Stimulated activated naive CD8-positive, alpha-beta T cell treated with anti-CD3 and anti-CD28 coated beads, Interleukin-15, amount 100 ng/mL, for 72 hours (primary cell): ENCODE results near the gene TBXAS1.

Experiments used
- ATAC-seq: fragments of 150-1000 bp; cut with Tn5 transposase; 2 replicates; pipeline ENCODE4 v1.10.0; 2021; ENCODE audit warnings: mild to moderate bottlenecking, moderate library complexity
- DNase-seq, 2 donors: peaks; one replicate each; pipeline ENCODE4 v3.0.0; 2021 to 2022
- H3K27ac Mint-ChIP-seq, 2 donors: one replicate each; pipeline ENCODE4 v1.8.0; 2022; ENCODE audit warnings: mild to moderate bottlenecking in 2 of 2, mixed read lengths in 2 of 2, moderate library complexity in 2 of 2
- H3K27me3 Mint-ChIP-seq: one replicate; pipeline ENCODE4 v1.8.0; 2022; ENCODE audit warnings: mixed read lengths
- H3K4me1 Mint-ChIP-seq: one replicate; pipeline ENCODE4 v1.8.0; 2022; ENCODE audit warnings: mild to moderate bottlenecking, mixed read lengths
- H3K4me3 Mint-ChIP-seq, 2 donors: one replicate each; pipeline ENCODE4 v1.8.0; 2022; ENCODE audit warnings: mild to moderate bottlenecking in 2 of 2, mixed read lengths in 2 of 2, moderate library complexity in 1 of 2
- H3K9me3 Mint-ChIP-seq, 2 donors: one replicate each; pipeline ENCODE4 v1.8.0; 2022; ENCODE audit warnings: mixed read lengths in 2 of 2

Gene TBXAS1

GRCh38 chr7:140022582-140023211 lies 193.6 kb downstream of the TBXAS1 start:
- no peak for DNase-seq
- H3K27ac Mint-ChIP-seq: peak overlapping the region in 1 of 2 donors; percentile 49
- no peak for ATAC-seq
- no peaks in the 10 kb centered on the region for H3K9me3 Mint-ChIP-seq
- no peak overlapping the region for H3K4me3 Mint-ChIP-seq
- no peaks in the 10 kb centered on the region for H3K4me1 Mint-ChIP-seq
- H3K27me3 Mint-ChIP-seq: no peaks in the 10 kb centered on the region

- no peak overlapping the region for H3K4me3 Mint-ChIP-seq
- no peak for DNase-seq
- ATAC-seq: no peak
- no peaks in the 10 kb centered on the region for H3K4me1 Mint-ChIP-seq
- H3K27ac Mint-ChIP-seq: no peak overlapping the region
- H3K27me3 Mint-ChIP-seq: no peaks in the 10 kb centered on the region
- no peaks in the 10 kb centered on the region for H3K9me3 Mint-ChIP-seq
These were observed 194.7 kb downstream of the TBXAS1 start for GRCh38 chr7:140023728-140024127.

DNA sequence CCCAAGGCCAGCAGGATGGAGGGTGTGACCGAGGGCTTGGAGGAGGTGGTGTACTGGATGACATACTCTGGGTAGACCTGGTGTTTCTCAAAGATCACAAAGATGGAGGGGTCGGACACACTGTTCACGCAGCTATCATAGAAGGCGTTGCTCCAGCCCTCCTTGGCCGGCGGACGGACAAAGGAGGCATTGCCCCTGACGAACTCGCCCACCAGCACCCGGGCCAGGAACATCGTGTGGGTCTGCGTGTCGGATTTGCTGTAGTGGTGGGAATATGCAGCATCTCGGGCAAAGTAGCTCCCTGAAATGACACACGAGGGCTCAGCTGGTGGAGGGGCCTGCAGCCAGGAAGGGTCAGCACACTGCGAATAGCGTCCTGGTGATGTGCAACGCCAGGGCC lies 195.5 kb downstream of the TBXAS1 start:
- Mint-ChIP-seq H3K27ac (peak overlapping the region in 1 of 2 donors; percentile 47), H3K9me3 (no peaks in the 10 kb centered on the region)

DNA sequence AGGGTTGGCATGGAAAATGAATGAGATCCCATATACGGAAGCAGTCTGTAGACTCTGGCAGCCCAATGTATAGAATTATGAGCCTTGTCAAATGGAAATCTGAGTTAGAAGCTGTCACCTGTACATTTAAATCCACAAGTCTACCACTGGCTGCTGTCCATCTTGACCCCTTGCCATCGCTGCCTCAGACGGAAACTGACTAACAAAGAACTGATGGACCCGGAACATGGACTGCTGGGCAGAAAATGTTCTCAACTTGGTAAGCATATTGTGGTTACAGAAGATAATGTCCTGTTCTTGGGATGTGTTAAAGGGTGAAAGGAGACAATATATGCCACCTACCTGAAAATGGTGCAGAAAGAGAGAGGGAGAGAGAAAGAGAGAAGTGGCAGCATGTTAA lies 196.2 kb downstream of the TBXAS1 start:
- DNase-seq (no peak), ATAC-seq (no peak)
- H3K4me3 Mint-ChIP-seq: no peak overlapping the region
- no peaks in the 10 kb centered on the region for H3K27me3 Mint-ChIP-seq
- H3K9me3 Mint-ChIP-seq: no peaks in the 10 kb centered on the region
- no peak overlapping the region for H3K27ac Mint-ChIP-seq
- no peaks in the 10 kb centered on the region for H3K4me1 Mint-ChIP-seq

More for the DNA sequence above, 195.5 kb downstream of the TBXAS1 start:
- Mint-ChIP-seq H3K27me3 (no peaks in the 10 kb centered on the region), H3K4me1 (no peaks in the 10 kb centered on the region), H3K4me3 (no peak overlapping the region)
- DNase-seq (no peak), ATAC-seq (no peak)

- ATAC-seq (no peak), DNase-seq (no peak)
- H3K27me3 Mint-ChIP-seq: no peaks in the 10 kb centered on the region
- no peaks in the 10 kb centered on the region for H3K4me1 Mint-ChIP-seq
- H3K9me3 Mint-ChIP-seq: no peaks in the 10 kb centered on the region
- no peak overlapping the region for H3K4me3 Mint-ChIP-seq
- H3K27ac Mint-ChIP-seq: peak overlapping the region in 1 of 2 donors; percentile 87
These were observed 196.9 kb downstream of the TBXAS1 start for GRCh38 chr7:140025814-140026433.

DNA sequence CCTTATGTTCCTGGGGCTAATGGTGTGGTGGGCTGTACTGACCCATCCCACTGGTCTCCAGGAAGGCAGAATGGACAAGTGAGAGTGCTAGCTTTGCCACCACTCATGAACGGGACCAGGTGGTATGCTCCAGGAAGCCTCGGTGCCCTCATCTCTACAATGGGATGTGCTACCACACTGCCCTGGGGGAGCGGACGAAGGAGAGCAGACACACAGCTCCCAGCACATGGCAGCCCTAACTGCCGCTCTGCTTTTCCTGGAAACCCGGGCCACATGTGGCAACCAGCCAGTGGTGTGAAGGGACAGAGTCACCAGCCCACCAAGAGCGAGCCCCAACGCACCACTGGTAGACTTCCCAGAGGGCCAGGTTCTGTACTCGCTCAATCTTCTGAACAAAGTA lies 197.9 kb downstream of the TBXAS1 start:
- ATAC-seq (no peak), DNase-seq (no peak)
- H3K27ac Mint-ChIP-seq: peak overlapping the region in 1 of 2 donors; percentile 19
- H3K27me3 Mint-ChIP-seq: no peaks in the 10 kb centered on the region
- H3K4me3 Mint-ChIP-seq: no peak overlapping the region
- H3K9me3 Mint-ChIP-seq: no peaks in the 10 kb centered on the region
- H3K4me1 Mint-ChIP-seq: no peaks in the 10 kb centered on the region

- ATAC-seq (no peak), DNase-seq (no peak)
- Mint-ChIP-seq H3K9me3 (no peaks in the 10 kb centered on the region), H3K4me3 (no peak overlapping the region), H3K27me3 (no peaks in the 10 kb centered on the region), H3K4me1 (no peaks in the 10 kb centered on the region), H3K27ac (no peak overlapping the region)
These were observed 198.8 kb downstream of the TBXAS1 start for GRCh38 chr7:140027858-140028257.

DNA sequence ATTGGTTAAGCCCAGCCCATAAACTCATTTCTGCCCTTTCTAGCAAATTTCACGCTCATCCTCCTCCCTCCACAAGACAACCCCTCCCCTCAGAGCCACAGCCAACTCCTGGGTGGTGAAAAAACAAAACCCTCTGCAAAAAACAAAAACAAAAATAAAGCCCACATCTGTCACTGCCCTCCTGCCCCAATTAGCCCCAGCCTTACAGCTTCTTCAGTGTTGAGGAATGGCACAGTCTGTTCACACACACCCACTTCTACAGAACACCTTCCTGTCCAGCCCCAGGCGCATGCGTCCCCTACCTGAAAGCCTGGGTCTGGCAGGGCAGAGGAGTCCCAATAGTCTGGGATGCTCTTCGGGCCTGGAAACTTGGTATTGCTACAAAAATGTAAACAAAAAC lies 199.2 kb downstream of the TBXAS1 start:
- Mint-ChIP-seq H3K27ac (no peak overlapping the region), H3K9me3 (no peaks in the 10 kb centered on the region), H3K4me3 (no peak overlapping the region), H3K27me3 (no peaks in the 10 kb centered on the region), H3K4me1 (no peaks in the 10 kb centered on the region)
- ATAC-seq: no peak
- no peak for DNase-seq

GRCh38 chr7:140029072-140029471 lies 200.0 kb downstream of the TBXAS1 start:
- no peak overlapping the region for H3K27ac Mint-ChIP-seq
- DNase-seq: no peak
- H3K4me3 Mint-ChIP-seq: no peak overlapping the region
- no peaks in the 10 kb centered on the region for H3K27me3 Mint-ChIP-seq
- ATAC-seq: no peak
- no peaks in the 10 kb centered on the region for H3K4me1 Mint-ChIP-seq
- H3K9me3 Mint-ChIP-seq: no peaks in the 10 kb centered on the region

- DNase-seq (no peak), ATAC-seq (no peak)
- Mint-ChIP-seq H3K27ac (no peak overlapping the region), H3K4me3 (no peak overlapping the region), H3K9me3 (no peaks in the 10 kb centered on the region), H3K4me1 (peaks cover 11% of the 10 kb centered on the region), H3K27me3 (no peaks in the 10 kb centered on the region)
These were observed 202.3 kb downstream of the TBXAS1 start for GRCh38 chr7:140031364-140031763.

- Mint-ChIP-seq H3K27ac (no peak overlapping the region), H3K4me3 (no peak overlapping the region), H3K9me3 (no peaks in the 10 kb centered on the region), H3K4me1 (peaks cover 15% of the 10 kb centered on the region), H3K27me3 (no peaks in the 10 kb centered on the region)
- DNase-seq (no peak), ATAC-seq (no peak)
These were observed 204.0 kb downstream of the TBXAS1 start for GRCh38 chr7:140033036-140033435.

GRCh38 chr7:140033779-140034363 lies 204.8 kb downstream of the TBXAS1 start:
- ATAC-seq: no peak
- Mint-ChIP-seq H3K27ac (no peak overlapping the region), H3K9me3 (no peaks in the 10 kb centered on the region), H3K4me1 (peaks cover 16% of the 10 kb centered on the region), H3K27me3 (no peaks in the 10 kb centered on the region), H3K4me3 (no peak overlapping the region)
- no peak for DNase-seq

DNA sequence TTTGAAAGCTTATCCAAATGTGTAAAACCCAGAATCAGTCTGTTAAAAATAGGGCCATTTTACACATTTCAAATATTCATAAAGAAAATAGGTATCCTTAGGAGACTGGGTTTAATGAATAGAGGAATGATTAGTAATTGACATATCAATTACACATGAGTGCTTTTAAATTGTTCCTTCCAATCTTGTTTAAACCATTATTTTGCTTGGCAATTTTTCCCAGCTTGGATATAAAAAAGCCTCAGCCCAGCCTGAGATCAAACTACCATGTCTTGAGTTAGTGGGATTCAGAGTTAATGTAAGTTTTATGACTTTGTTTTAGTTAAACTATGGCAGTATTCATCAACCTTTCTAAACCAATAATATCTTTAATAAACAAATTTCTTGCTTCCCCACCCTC lies 205.4 kb downstream of the TBXAS1 start:
- Mint-ChIP-seq H3K9me3 (no peaks in the 10 kb centered on the region), H3K27ac (no peak overlapping the region), H3K4me1 (peaks cover 21% of the 10 kb centered on the region), H3K27me3 (no peaks in the 10 kb centered on the region), H3K4me3 (no peak overlapping the region)
- ATAC-seq: no peak
- no peak for DNase-seq

GRCh38 chr7:140035400-140036223 lies 206.5 kb downstream of the TBXAS1 start:
- Mint-ChIP-seq H3K27ac (no peak overlapping the region), H3K4me1 (peaks cover 30% of the 10 kb centered on the region), H3K9me3 (no peaks in the 10 kb centered on the region), H3K27me3 (no peaks in the 10 kb centered on the region), H3K4me3 (no peak overlapping the region)
- DNase-seq (no peak), ATAC-seq (no peak)

DNA sequence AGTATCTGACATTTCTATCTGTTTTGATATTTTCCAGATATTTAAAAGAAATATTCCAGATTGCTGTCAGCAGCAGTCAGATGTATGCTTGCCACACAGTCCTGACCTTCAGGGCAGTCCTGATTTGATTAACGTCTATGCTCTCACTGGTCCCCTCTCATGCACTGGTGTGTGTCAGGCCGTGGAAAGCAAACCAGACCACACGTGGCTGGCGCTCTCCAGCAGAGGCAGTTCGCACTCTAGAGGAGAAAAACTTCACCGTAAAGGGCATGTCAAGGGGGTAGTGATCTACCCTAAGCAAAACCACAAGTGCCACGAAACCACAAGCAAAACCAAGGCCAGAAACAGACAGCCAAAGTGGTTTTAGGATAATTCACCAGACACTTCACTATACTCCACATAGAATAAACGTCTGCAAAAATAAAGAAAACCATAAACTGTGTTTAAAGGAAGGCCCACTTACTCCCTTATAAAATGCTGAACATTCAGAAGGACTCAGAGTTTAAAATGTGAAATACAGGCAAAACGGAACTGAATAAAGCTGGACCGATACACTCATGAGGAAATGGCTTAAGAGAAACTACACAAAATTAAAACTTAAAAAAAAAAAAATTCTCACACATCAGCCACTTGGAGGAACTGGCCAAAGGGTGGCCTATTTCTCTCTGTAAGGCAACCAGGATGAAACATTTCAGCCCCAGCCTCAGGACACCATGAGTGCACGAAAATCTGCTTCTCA lies 207.3 kb downstream of the TBXAS1 start:
- no peak overlapping the region for H3K27ac Mint-ChIP-seq
- H3K9me3 Mint-ChIP-seq: no peaks in the 10 kb centered on the region
- peaks cover 30% of the 10 kb centered on the region for H3K4me1 Mint-ChIP-seq
- peak; percentile 80 for ATAC-seq
- peak in 1 of 2 donors; percentile 24 for DNase-seq
- no peak overlapping the region for H3K4me3 Mint-ChIP-seq
- no peaks in the 10 kb centered on the region for H3K27me3 Mint-ChIP-seq
